PFSK-1 (cell line): Measurements from ENCODE around the gene PTPN14.

Experiments
- FOXP2 ChIP-seq: optimal IDR thresholded peaks from 2 replicates; pipeline ENCODE3; 2011; ENCODE audit warnings: borderline replicate concordance, control low read depth, inconsistent platforms; ENCODE audit not compliant: insufficient read depth; ENCODE audit errors: extremely low read length, extremely low read depth
- POLR2AphosphoS5 ChIP-seq: IDR thresholded peaks from 2 replicates; pipeline ENCODE4 v1.6.1; 2012; ENCODE audit warnings: low read depth, mild to moderate bottlenecking, control low read depth, low read length, moderate library complexity
- SIN3A ChIP-seq: IDR thresholded peaks from 2 replicates; pipeline ENCODE4 v1.6.1; 2012; ENCODE audit warnings: mild to moderate bottlenecking, low read length, moderate library complexity, borderline replicate concordance; ENCODE audit not compliant: insufficient read depth
- TAF1 ChIP-seq: IDR thresholded peaks from 2 replicates; pipeline ENCODE4 v1.6.1; 2012; ENCODE audit warnings: low read length, control low read depth, borderline replicate concordance; ENCODE audit not compliant: insufficient read depth
- TF ChIP-seq, protein P1 (sequence below), 2 experiments: IDR thresholded peaks; 2 replicates each; pipeline versions ENCODE4 v1.6.1 to v1.8.0; 2011 to 2012; ENCODE audit warnings: low read depth in 2 of 2, low read length in 2 of 2, control low read depth in 1 of 2, inconsistent platforms in 1 of 2, mild to moderate bottlenecking in 1 of 2, moderate library complexity in 1 of 2; ENCODE audit not compliant: insufficient read depth in 1 of 2

DNA sequence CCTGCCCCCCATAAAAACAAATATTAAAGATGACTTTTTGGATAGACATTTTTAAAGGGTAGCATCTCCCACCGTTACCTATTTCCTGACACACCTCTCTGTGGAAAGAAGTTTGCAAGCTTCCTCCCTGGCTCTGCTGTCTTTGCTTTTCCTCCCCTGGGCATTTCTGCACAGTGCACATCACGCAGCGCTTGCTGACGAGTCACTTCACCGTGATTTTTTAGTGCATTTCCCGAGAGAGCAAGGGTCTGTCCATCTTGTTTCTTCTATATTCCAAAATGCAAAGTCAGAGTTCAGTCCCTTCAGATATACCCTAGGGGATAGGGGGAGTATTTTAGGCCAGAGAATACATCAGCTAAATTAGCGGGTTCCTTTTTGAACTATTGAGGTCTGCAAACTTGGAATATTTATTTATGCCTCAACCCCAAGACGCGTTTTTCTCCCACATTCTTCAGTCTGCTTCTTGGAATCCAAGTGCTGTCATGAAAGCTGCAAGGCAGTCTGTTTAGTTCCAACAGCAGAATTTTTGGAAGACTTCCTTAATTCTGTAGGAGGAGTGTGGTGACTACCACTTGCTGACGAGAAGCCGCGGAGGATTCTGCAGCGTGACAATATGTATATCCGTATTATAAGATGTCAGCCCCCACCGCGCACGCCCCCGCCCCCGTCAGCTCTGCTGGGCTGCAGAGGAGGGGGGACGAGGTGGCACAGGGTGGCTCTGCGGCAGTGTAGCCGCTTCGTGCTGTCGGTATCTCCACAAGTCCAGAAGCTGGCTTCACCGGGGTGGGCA is 248.1 kb downstream of the PTPN14 start:
- no peak for TF ChIP-seq SIN3A
- TF ChIP-seq TAF1 = no peak
- TF ChIP-seq, protein P1, sequence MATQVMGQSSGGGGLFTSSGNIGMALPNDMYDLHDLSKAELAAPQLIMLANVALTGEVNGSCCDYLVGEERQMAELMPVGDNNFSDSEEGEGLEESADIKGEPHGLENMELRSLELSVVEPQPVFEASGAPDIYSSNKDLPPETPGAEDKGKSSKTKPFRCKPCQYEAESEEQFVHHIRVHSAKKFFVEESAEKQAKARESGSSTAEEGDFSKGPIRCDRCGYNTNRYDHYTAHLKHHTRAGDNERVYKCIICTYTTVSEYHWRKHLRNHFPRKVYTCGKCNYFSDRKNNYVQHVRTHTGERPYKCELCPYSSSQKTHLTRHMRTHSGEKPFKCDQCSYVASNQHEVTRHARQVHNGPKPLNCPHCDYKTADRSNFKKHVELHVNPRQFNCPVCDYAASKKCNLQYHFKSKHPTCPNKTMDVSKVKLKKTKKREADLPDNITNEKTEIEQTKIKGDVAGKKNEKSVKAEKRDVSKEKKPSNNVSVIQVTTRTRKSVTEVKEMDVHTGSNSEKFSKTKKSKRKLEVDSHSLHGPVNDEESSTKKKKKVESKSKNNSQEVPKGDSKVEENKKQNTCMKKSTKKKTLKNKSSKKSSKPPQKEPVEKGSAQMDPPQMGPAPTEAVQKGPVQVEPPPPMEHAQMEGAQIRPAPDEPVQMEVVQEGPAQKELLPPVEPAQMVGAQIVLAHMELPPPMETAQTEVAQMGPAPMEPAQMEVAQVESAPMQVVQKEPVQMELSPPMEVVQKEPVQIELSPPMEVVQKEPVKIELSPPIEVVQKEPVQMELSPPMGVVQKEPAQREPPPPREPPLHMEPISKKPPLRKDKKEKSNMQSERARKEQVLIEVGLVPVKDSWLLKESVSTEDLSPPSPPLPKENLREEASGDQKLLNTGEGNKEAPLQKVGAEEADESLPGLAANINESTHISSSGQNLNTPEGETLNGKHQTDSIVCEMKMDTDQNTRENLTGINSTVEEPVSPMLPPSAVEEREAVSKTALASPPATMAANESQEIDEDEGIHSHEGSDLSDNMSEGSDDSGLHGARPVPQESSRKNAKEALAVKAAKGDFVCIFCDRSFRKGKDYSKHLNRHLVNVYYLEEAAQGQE (IDR thresholded peaks at IDR 0.05; ENCODE audit: insufficient read depth in 1 of 2, low read depth in 2 of 2, low read length in 2 of 2) = no peak
- no peak for TF ChIP-seq POLR2AphosphoS5
- TF ChIP-seq FOXP2 = no peak
